Right cardiac atrium (tissue), 5 donors: ENCODE results near the gene PVALB. TPM values are rescaled to one million over a fixed set of nuclear protein-coding genes. Genes with fewer than 3 reads are reported as not detected.

Experiments used
- ATAC-seq, 2 donors: fragments of 200-7000 bp; cut with Tn5 transposase; one replicate each; pipeline versions ENCODE4 v1.8.0 to v1.9.1; 2020; ENCODE audit warnings: moderate library complexity in 2 of 2, mild to moderate bottlenecking in 1 of 2
- DNase-seq, 3 donors: peaks; one replicate each; pipeline ENCODE4 v3.0.0-alpha.2; 2020
- H3K27ac ChIP-seq: one replicate; pipeline ENCODE4 v1.5.1; 2013; ENCODE audit warnings: mild to moderate bottlenecking, low read length, control low read depth, moderate library complexity
- H3K27me3 ChIP-seq: one replicate; pipeline ENCODE4 v1.6.1; 2013; ENCODE audit not compliant: control insufficient read depth, insufficient read depth
- H3K4me1 ChIP-seq: one replicate; pipeline ENCODE4 v1.6.1; 2013; ENCODE audit warnings: low read length; ENCODE audit not compliant: control insufficient read depth, insufficient read depth
- H3K4me3 ChIP-seq: one replicate; pipeline ENCODE4 v1.5.1; 2013; ENCODE audit warnings: low read length, control low read depth
- H3K9me3 ChIP-seq: one replicate; pipeline ENCODE4 v1.6.1; 2013; ENCODE audit warnings: low read length; ENCODE audit not compliant: control insufficient read depth
- WGBS: extraction: QIAGEN DNeasy Blood & Tissue Kit; methylation state at CpG from one replicate; pipeline ENCODE4 v1.1.7; 2013; 5-methylcytosine and 5-hydroxymethylcytosine counted together
- intact Hi-C, 4 donors: fragments of 100-400 bp; cut with DNase I; formaldehyde crosslinking; loops; one replicate each; pipeline versions ENCODE4 v1.11.0 to v1.14.0; 2022 to 2023
- polyA plus RNA-seq: library from polyadenylated mRNA; stranded (reverse); fragments of 200-250 nt; gene quantifications from one replicate; pipeline ENCODE4 v1.2.3, GENCODE V29; 2013
- total RNA-seq, 4 donors: library from RNA; stranded (reverse); fragmentation: NEBNext Ultra II Directional; extraction: Animal tissue kit (Norgen Biotek cat#: 25700); gene quantifications; one replicate each; pipeline ENCODE4 v1.2.1, GENCODE V29; 2021
- donor health status: healthy with polysubstance abuse.
- donor health status: DM: no; HTN: yes; CAD: no.
- donor health status: DM: no; HTN: no; CAD: no.
- donor health status: DM: no; HTN: yes; CAD: no; lungs with severe emphysema.
- donor health status: DM: yes; HTN: yes; CAD: no.

PVALB gene
- total and polyA plus RNA-seq, 5 donors = not detected

DNA sequence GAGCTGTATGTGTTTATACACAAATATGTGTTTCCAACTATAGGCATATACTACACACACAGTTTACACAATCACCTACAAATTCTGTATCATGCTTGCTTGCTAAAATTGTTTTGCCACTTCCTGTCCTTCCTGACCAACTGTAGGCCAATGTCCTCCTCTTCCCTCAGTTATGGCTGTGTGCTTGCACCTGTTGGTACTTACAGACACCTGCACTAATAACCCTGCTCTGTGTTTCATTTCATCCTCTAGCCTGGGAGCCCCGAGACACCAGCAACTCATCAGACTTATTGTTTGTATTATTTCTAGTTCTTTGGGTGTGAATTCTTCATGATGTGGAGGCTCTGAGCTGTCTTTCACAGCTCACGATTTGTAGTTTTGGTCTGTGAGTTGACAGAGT, 42.1 kb upstream of the PVALB start:
- no peak for ATAC-seq
- H3K4me3 ChIP-seq = no peak overlapping the region
- no peaks in the 10 kb centered on the region for H3K9me3 ChIP-seq
- H3K4me1 ChIP-seq = no peaks in the 10 kb centered on the region
- no peak overlapping the region for H3K27ac ChIP-seq
- intact Hi-C loops = loop anchor here in 3 of 4 donors (5.0 kb wide), 3 partner anchors 72 to 312 kb away; no protein-coding TSS in a partner anchor
- H3K27me3 ChIP-seq = no peaks in the 10 kb centered on the region
- 91% methylated on average over 2 of the region's 2 CpGs for WGBS
- no peak for DNase-seq

DNA sequence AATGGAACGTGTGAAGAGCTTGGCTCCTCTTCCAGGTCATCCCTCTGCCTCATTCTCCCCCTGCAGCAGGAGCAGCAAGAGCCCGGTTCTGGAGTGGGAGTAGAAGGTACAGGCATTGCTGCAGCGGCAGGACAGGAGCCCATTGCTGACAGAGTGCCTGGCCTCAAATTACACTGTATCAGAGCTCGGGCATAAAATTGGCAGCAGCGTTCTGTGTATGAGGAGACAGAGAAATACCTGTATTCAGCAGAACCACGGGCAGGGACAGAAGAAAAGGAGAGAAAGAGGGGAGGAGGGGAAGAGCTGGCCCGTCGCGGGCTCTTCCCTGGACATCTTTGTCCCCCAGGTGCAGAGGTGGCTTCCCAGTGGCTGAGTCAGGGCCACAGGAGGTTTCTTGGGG, 41.3 kb upstream of the PVALB start:
- Histone ChIP-seq H3K9me3 (no peaks in the 10 kb centered on the region), H3K4me3 (no peak overlapping the region), H3K4me1 (peaks cover 2% of the 10 kb centered on the region), H3K27me3 (no peaks in the 10 kb centered on the region), H3K27ac (no peak overlapping the region)
- ATAC-seq (no peak), DNase-seq (no peak)
- intact Hi-C loops = loop anchor here in 3 of 4 donors (5.0 kb wide), 3 partner anchors 71 to 311 kb away; no protein-coding TSS in a partner anchor
- 60% methylated on average over 9 of the region's 9 CpGs for WGBS

DNA sequence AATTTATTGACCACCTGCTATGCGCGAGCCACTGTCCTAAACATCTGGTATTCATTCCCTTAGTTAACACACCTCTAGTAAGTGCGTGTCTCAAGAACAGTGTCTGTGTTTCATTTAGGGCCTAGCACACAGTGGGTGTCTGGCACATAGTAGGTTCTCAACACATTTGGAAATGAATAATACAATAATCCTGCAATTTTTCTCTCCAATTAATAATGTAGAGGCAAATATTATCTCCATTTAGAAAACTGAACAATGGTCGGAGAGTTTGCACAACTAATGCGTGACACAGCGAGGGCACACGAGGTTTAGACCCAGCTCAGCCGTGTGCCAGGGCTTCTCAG, 39.9 kb upstream of the PVALB start:
- Histone ChIP-seq H3K4me1 (peaks cover 2% of the 10 kb centered on the region), H3K27ac (no peak overlapping the region), H3K9me3 (no peaks in the 10 kb centered on the region), H3K27me3 (no peaks in the 10 kb centered on the region), H3K4me3 (no peak overlapping the region)
- ATAC-seq = no peak
- WGBS = 76% methylated on average over 8 of the region's 8 CpGs
- intact Hi-C loops = loop anchor here in 3 of 4 donors (2.0 to 5.0 kb wide), 4 partner anchors 69 to 310 kb away; no protein-coding TSS in a partner anchor
- no peak for DNase-seq

DNA sequence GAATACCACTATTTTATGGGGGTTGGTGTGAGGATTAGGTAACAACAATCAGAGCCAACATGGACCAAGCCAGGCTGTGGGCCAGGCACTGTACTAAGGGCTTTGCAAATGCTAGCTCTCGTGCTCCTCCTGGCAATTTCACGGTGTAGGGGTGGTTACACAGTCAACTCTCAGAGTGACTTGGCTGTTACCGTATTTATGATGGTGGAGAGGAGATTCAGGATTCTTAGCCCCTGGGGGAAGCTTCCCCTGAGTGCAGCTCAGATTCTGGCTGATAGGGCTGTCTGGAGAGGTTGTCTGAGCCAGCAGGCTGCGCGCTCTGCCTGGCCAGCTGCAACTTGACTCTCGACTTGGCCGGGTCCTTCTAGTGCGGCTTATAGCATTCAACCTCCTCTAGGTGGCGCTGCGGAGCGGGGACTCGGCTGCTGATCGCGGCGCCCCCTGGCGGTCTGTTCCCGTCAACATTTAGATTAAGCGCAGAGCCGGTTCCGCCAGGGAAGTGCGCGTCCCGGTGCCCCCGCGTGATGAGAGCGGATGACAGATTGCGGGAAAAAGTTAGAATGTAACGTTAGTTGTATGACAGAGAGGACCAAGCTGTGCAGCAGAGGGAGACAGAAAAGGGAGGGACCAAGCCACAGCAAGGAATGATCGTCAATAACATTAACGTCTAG, 39.4 kb upstream of the PVALB start:
- Histone ChIP-seq H3K27ac (no peak overlapping the region), H3K27me3 (no peaks in the 10 kb centered on the region), H3K4me3 (no peak overlapping the region), H3K4me1 (peaks cover 2% of the 10 kb centered on the region), H3K9me3 (no peaks in the 10 kb centered on the region)
- intact Hi-C loops = loop anchor here in 3 of 4 donors (2.0 to 5.0 kb wide), 4 partner anchors 69 to 309 kb away; no protein-coding TSS in a partner anchor
- 6% methylated on average over 30 of the region's 30 CpGs for WGBS
- DNase-seq (peak; percentile 91 to 95 (median 95)), ATAC-seq (peak; percentile 91 to 92)

DNA sequence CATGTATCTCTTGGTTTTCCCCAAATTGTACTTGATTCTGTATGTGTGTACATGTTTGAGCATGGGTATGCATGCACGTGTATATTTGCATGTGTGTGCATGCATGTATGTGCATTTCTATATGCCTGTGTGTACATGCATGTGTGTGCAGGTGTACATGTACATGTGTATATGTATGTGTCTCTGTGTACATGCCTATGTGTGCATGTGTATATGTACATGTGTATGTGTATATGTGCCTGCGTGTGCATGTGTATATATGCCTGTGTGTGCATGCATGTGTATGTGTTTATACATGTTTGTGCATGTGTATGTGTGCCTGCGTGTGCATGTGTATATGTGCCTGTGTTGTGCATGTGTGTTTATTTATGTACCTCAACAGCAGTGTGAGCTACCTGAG, 38.6 kb upstream of the PVALB start:
- H3K27me3 ChIP-seq = no peaks in the 10 kb centered on the region
- no peaks in the 10 kb centered on the region for H3K9me3 ChIP-seq
- DNase-seq (no peak), ATAC-seq (no peak)
- H3K27ac ChIP-seq = no peak overlapping the region
- 85% methylated on average over 3 of the region's 3 CpGs for WGBS
- peaks cover 2% of the 10 kb centered on the region for H3K4me1 ChIP-seq
- H3K4me3 ChIP-seq = no peak overlapping the region
- intact Hi-C loops = loop anchor here in 3 of 4 donors (5.0 kb wide), 3 partner anchors 68 to 308 kb away; no protein-coding TSS in a partner anchor

DNA sequence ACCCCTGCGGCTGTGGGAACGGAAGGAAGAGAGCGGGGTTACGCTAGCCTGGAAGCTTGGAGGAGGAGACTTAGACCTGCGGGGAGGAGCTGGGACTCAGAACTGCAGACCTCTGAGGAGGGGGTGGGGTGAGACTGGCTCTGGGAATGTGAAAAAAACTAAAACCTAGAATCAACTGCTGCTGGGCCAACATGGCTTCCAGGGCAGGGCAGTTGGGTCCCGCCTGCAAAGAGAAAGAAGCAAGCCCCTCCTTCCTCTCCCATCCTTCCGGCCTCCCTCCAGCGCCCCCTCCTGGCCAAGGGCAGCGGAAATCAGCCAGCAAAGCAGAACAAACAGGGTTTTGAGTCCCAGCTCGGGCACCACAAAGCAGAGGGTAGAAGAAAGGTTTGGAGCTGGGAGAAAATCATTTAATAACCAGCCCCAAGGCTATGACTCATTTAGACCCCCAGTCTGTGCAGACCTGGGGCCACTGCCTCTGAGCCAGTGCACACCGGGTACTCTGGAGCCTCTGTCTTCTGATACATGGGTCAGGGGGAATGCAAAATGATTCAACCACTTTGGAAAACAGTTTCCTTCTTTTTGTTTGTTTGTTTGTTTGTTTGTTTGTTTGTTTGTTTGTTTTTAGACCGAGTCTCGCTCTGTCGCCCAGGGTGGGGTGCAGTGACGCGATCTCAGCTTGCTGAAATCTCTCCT, 36.7 kb upstream of the PVALB start:
- H3K27me3 ChIP-seq = no peaks in the 10 kb centered on the region
- no peak overlapping the region for H3K4me3 ChIP-seq
- WGBS = 49% methylated on average over 16 of the region's 16 CpGs
- H3K9me3 ChIP-seq = no peaks in the 10 kb centered on the region
- intact Hi-C loops = loop anchor here in 1 of 4 donors (5.0 kb wide), 1 partner anchor 66 kb away; no protein-coding TSS in a partner anchor
- DNase-seq = peak; percentile 69 to 90 (median 82)
- H3K27ac ChIP-seq = no peak overlapping the region
- peak; percentile 10 to 36 for ATAC-seq
- peaks cover 2% of the 10 kb centered on the region for H3K4me1 ChIP-seq

DNA sequence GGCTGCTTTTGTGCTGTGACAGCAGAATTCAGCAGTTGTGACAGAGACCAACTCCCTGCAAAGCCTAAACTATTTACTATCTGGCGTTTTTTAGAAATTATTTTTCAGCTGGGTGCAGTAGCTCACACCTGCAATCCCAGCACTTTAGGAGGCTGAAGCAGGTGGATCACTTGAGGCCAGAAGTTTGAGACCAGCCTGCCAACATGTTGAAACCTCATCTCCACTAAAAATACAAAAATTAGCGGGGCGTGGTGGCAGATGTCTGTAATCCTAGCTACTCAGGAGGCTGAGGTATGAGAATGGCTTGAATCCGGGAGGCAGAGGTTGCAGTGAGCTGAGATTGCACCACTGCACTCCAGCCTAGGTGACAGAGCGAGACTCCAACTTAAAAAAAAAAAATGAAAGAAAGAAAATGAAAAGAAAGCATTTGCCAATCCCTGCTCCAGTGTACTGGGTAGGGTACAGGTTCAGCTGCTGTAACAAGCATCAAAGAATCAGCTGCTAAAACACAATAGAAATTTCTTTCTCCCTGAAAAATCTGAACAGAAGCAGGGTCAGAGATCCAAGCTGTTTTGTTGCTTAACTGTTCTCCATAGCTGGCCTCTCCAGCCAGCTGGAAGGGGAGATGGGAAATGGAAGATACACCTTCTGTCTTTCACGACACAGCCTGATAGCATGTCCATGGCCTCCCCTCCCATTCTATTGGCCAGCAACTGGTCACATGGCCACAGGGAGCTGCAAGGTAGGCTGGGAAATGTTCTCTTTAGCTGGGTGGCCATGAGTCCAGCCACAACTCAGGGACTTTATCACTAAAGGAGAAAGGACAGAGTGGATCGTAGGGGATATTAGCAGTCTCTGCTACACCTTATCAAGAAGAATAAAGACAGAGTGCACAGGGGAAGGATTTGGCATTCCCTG, 35.5 kb upstream of the PVALB start:
- DNase-seq (no peak), ATAC-seq (no peak)
- Histone ChIP-seq H3K27ac (no peak overlapping the region), H3K27me3 (no peaks in the 10 kb centered on the region), H3K4me3 (no peak overlapping the region), H3K9me3 (no peaks in the 10 kb centered on the region), H3K4me1 (peaks cover 2% of the 10 kb centered on the region)
- WGBS = 88% methylated on average over 7 of the region's 7 CpGs
- intact Hi-C loops = loop anchor here in 1 of 4 donors (5.0 kb wide), 1 partner anchor 65 kb away; no protein-coding TSS in a partner anchor

DNA sequence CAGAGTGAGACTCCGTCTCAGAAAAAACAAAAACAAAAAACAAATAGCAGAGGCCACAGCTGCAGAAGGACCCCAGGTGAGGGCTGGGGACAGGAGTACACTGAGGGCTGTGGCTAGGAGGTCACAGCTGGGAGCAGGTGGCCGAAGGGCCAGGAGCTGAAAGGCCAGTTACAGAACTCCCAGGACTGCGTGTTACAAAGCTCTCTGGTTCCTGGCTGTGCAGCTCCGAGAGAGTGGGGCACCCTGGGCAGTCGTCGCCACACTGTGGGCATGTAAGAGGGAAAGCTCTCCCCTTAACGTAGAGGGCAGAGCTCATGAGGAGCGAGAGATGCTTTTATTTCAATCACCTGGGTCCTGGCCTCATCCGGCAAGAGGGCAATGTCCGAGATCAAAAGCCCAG, 33.8 kb upstream of the PVALB start:
- Histone ChIP-seq H3K27me3 (no peaks in the 10 kb centered on the region), H3K4me3 (no peak overlapping the region), H3K27ac (no peak overlapping the region), H3K9me3 (no peaks in the 10 kb centered on the region), H3K4me1 (peaks cover 2% of the 10 kb centered on the region)
- ATAC-seq (no peak), DNase-seq (no peak)
- 81% methylated on average over 10 of the region's 10 CpGs for WGBS
- intact Hi-C loops = loop anchor here in 1 of 4 donors (5.0 kb wide), 1 partner anchor 63 kb away; no protein-coding TSS in a partner anchor

DNA sequence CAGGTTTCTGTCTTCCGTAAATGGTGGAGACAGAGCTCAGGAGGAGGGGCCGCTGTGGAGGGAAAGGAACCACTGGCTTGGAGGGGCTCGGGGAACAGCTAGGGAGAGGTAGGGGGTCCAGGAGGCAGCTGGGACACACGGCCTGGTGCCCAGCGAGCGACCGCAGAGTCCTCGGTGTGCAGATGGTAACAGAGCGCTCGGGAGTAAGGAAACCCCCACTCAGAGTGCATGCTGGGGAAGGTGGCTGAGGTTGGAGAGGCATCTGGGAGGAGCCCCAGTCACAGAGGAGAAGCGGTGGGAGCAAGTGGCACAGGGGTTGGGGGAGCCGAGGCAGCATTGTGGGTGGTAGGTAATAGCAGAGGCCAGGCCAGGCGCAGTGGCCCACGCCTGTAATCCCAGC, 33.2 kb upstream of the PVALB start:
- Histone ChIP-seq H3K4me3 (no peak overlapping the region), H3K27ac (no peak overlapping the region), H3K4me1 (peaks cover 2% of the 10 kb centered on the region), H3K27me3 (no peaks in the 10 kb centered on the region), H3K9me3 (no peaks in the 10 kb centered on the region)
- 79% methylated on average over 14 of the region's 14 CpGs for WGBS
- intact Hi-C loops = loop anchor here in 1 of 4 donors (5.0 kb wide), 1 partner anchor 63 kb away; no protein-coding TSS in a partner anchor
- no peak for ATAC-seq
- no peak for DNase-seq

DNA sequence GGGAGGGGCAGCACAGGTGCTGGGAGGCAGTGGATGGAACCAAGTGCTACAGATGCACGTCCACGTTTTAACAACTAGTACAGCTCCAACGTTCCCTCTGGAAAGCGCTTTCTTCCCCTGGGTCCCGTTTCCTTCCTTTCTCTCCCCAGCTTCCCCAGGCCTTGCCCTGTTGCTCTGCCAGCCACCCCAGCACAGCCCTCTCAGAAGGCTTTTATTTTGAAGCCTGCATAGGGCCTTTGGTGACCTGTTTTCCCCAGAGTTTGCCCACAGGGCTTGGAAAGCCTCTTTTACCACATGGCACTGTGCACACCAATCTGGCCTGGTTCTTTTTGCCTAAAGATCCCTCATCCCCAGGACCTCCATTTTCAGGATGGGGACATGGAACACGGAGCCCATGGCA, 30.1 kb upstream of the PVALB start:
- no peaks in the 10 kb centered on the region for H3K27me3 ChIP-seq
- ATAC-seq (no peak), DNase-seq (no peak)
- 48% methylated on average over 6 of the region's 6 CpGs for WGBS
- no peaks in the 10 kb centered on the region for H3K4me1 ChIP-seq
- intact Hi-C loops = no loop called here
- H3K4me3 ChIP-seq = no peak overlapping the region
- no peaks in the 10 kb centered on the region for H3K9me3 ChIP-seq
- H3K27ac ChIP-seq = no peak overlapping the region
